Ovary (tissue), 9 donors: ENCODE results near the gene RPS27L. TPM values are rescaled to one million over a fixed set of nuclear protein-coding genes. Genes with fewer than 3 reads are reported as not detected.

ENCODE experiments used
- DNase-seq, 5 donors: peaks; one replicate each; pipeline ENCODE4 v3.0.0-alpha.2; 2019 to 2020
- H3K27ac ChIP-seq, 2 donors: fragments of 200-600 bp; one replicate each; pipeline versions ENCODE4 v1.5.1 to v1.8.0; 2019 to 2022
- H3K27me3 ChIP-seq: fragments of 200-600 bp; one replicate; pipeline ENCODE4 v1.8.0; 2022
- H3K36me3 ChIP-seq: fragments of 200-600 bp; sonication (generic); one replicate; pipeline ENCODE4 v1.5.1; 2019
- H3K4me1 ChIP-seq: one replicate; pipeline ENCODE4 v1.8.1; 2013; ENCODE audit warnings: mild to moderate bottlenecking, moderate library complexity; ENCODE audit not compliant: insufficient read depth
- H3K4me3 ChIP-seq: fragments of 200-600 bp; sonication (generic); one replicate; pipeline ENCODE4 v1.5.1; 2017
- H3K9me3 ChIP-seq, 2 donors: fragments of 200-600 bp in 1 of 2; sonication (generic) in 1 of 2; one replicate each; pipeline versions ENCODE4 v1.5.1 to v1.8.1; 2013 to 2019; ENCODE audit warnings: mild to moderate bottlenecking in 1 of 2, moderate library complexity in 1 of 2
- CTCF ChIP-seq, 3 donors: fragments of 450-650 bp in 2 of 3; fragments of 200-600 bp in 1 of 3; IDR thresholded peaks; one replicate each; pipeline versions ENCODE4 v1.5.1 to v1.8.0; 2016 to 2022; ENCODE audit warnings: antibody characterized with exemption in 3 of 3, mild to moderate bottlenecking in 1 of 3
- EP300 ChIP-seq: sonication (generic); formaldehyde crosslinking; IDR thresholded peaks from one replicate; pipeline ENCODE4 v1.6.1; 2017; ENCODE audit warnings: antibody characterized with exemption
- POLR2A ChIP-seq: fragments of 450-650 bp; IDR thresholded peaks from one replicate; pipeline ENCODE4 v1.6.1; 2017; ENCODE audit warnings: antibody characterized with exemption, mild to moderate bottlenecking, moderate library complexity
- WGBS, 3 donors: extraction: QIAGEN DNeasy Blood & Tissue Kit in 1 of 3; methylation state at CpG; one replicate each; pipeline versions ENCODE4 v1.1.5 to v1.1.7; 2013 to 2017; 5-methylcytosine and 5-hydroxymethylcytosine counted together
- intact Hi-C, 4 donors: fragments of 100-400 bp; cut with DNase I; formaldehyde crosslinking; loops; one replicate each; pipeline versions ENCODE4 v1.11.0 to v1.15.1; 2022 to 2023
- polyA plus RNA-seq, 2 donors: library from polyadenylated mRNA; stranded (reverse); fragments of 200-250 nt in 1 of 2; fragments of 350-450 nt in 1 of 2; fragmentation: Illumina TruSeq in 1 of 2; extraction: RNeasy Lipid Tissue Mini Kit (QIAGEN cat#74804) in 1 of 2; gene quantifications; one replicate each; pipeline ENCODE4 v1.2.3, GENCODE V29; 2013 to 2014
- total RNA-seq, 7 donors: library from RNA; depleted of rRNA in 2 of 7; stranded (reverse); fragments of >200 nt in 2 of 7; fragmentation: NEBNext Ultra II Directional in 3 of 7; extraction: Animal tissue kit (Norgen Biotek cat#: 25700) in 3 of 7; gene quantifications; one replicate each; pipeline versions ENCODE4 v1.1.0 to v1.2.4, GENCODE V29; 2016 to 2023
- donor health status: DM: no; HTN: no; CAD: no; lungs with moderate emphysema.
- donor health status: DM: no; HTN: no; CAD: no.
- donor health status: Bipolar disorder and iron deficiency.
- donor health status: DM: yes; HTN: yes; CAD: no.
- donor health status: DM: no; HTN: no; CAD: no.
- donor health status: DM: yes; HTN: yes; CAD: no.

The RPS27L gene
- total and polyA plus RNA-seq, 9 donors = 85.5 to 129 (median 95.0) TPM

- H3K4me1 ChIP-seq = peaks cover 14% of the 10 kb centered on the region
- intact Hi-C loops = no loop called here
- 59 to 67% (median 67%) methylated on average over 3 of the region's 3 CpGs for WGBS, 3 donors
Measured at GRCh38 chr15:63191895-63192618, 34.8 kb upstream of the RPS27L start.

DNA sequence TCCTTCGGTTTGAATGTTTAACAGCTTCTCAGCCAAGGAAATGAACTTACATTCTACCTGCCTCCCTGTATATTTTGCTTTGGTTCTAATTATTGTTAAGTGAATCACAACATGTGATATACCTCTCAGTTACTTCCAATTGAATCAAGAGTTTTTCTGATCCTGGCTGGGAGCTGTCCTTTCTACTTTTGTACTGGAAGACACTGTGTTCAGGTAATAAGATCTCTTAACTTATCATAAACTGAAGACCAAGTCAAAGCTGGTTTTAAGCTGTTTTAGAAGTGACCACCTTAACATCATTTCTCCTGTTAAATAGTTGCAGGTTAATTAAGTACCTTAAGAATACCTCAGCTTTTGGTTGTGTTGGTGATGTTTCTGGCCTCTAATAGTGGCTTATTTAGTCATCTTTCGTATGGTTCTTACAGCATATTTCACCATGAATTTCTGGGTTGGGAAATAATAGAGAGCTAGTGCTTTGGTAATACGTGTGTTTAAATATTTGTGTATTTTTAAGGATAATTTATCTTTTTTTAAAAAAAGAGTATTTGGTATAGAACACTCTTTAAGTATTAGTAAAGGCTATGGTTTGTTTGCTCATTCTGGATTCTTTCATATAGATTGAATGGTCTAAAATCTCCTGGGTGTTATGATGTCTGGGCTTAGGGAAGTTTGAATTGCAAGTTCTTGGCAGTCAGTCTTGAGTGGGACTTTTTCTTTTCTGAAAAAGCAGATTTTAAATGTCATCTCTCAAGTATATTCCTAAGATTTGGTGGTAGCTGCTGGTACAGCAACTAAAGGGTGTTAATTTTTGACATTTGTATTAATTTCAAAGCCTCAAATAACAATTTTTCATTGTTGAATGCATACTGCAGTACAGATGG is 33.7 kb upstream of the RPS27L start:
- peak overlapping the region; percentile 91 for H3K4me3 ChIP-seq
- H3K9me3 ChIP-seq = no peaks in the 10 kb centered on the region
- no peaks in the 10 kb centered on the region for H3K36me3 ChIP-seq
- H3K4me1 ChIP-seq = peaks cover 12% of the 10 kb centered on the region
- no peaks in the 10 kb centered on the region for H3K27me3 ChIP-seq
- intact Hi-C loops = no loop called here
- no peak for TF ChIP-seq CTCF (IDR thresholded peaks at IDR 0.05)
- TF ChIP-seq EP300 = no peak
- TF ChIP-seq POLR2A = no peak
- no peak for DNase-seq
- WGBS, 3 donors = 20 to 34% (median 32%) methylated on average over 3 of the region's 3 CpGs
- H3K27ac ChIP-seq = peak overlapping the region in 1 of 2 donors; percentile 58

More at GRCh38 chr15:63191895-63192618, 34.8 kb upstream of the RPS27L start:
- Histone ChIP-seq H3K9me3 (no peaks in the 10 kb centered on the region), H3K4me3 (no peak overlapping the region), H3K27ac (no peak overlapping the region), H3K27me3 (no peaks in the 10 kb centered on the region), H3K36me3 (no peaks in the 10 kb centered on the region)
- TF ChIP-seq CTCF (IDR thresholded peaks at IDR 0.05) (no peak), POLR2A (no peak), EP300 (no peak)
- DNase-seq = no peak

GRCh38 chr15:63189941-63190768 is 32.9 kb upstream of the RPS27L start:
- Histone ChIP-seq H3K27ac (peak overlapping the region in 1 of 2 donors; percentile 58), H3K27me3 (no peaks in the 10 kb centered on the region), H3K4me3 (peak overlapping the region; percentile 91), H3K4me1 (peaks cover 8% of the 10 kb centered on the region), H3K9me3 (no peaks in the 10 kb centered on the region), H3K36me3 (no peaks in the 10 kb centered on the region)
- 2 to 5% (median 4%) methylated on average over 10 of the region's 10 CpGs for WGBS, 3 donors
- intact Hi-C loops = loop anchor here in 1 of 4 donors (10.0 kb wide), 1 partner anchor 85 kb away; the partner anchor contains the start of gene APH1B
- no peak for TF ChIP-seq POLR2A
- no peak for TF ChIP-seq EP300
- no peak for TF ChIP-seq CTCF (IDR thresholded peaks at IDR 0.05)
- DNase-seq = no peak
